NCI-H2029 (cell line): ENCODE results near the gene LCP1.

Experiments
- DNase-seq: peaks from one replicate; lab custom pipeline; 2025; lab: John Stamatoyannopoulos, UW

The LCP1 gene

GRCh38 chr13:46127358-46128023, 54.5 kb downstream of the LCP1 start:
- no peak for DNase-seq

DNA sequence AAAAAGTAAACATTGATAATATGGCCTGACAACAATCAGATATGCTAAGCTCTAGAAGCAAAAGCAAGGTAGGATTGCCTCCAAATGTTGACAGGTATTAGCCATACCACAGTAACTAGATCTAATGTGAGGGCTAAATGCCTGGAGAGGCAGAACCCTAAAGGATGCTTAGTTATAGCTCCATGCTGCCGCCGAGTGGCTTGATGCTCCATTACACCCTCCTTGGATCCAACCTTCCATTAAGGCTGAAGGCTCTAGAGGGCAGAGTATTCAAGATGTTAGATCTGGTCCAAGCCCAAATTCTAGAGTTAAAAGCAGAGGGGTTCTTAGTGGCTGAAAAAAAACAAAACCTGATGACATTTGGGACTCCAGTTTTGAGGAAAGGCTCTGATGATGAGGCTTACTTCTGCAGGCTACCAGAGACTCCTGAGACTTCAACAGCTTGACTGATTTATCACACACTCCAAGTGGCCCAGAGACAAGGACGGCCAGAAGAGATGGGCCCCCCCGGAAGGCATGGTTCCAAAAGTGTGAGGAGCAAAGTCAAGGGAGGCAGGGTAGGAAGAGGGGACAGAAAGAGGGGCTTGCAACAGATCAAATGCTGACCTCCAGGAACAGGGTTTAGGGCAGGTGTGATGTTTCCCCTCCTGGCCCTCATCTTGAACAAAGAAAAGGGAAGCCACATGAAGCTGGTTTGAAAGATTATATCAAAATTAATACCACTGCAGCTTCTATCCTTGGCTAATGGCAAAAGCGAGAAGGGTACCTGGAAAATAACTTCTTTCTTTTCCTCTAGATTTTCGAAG, 55.2 kb downstream of the LCP1 start:
- no peak for DNase-seq

GRCh38 chr13:46126056-46126455, 55.9 kb downstream of the LCP1 start:
- DNase-seq = no peak

DNA sequence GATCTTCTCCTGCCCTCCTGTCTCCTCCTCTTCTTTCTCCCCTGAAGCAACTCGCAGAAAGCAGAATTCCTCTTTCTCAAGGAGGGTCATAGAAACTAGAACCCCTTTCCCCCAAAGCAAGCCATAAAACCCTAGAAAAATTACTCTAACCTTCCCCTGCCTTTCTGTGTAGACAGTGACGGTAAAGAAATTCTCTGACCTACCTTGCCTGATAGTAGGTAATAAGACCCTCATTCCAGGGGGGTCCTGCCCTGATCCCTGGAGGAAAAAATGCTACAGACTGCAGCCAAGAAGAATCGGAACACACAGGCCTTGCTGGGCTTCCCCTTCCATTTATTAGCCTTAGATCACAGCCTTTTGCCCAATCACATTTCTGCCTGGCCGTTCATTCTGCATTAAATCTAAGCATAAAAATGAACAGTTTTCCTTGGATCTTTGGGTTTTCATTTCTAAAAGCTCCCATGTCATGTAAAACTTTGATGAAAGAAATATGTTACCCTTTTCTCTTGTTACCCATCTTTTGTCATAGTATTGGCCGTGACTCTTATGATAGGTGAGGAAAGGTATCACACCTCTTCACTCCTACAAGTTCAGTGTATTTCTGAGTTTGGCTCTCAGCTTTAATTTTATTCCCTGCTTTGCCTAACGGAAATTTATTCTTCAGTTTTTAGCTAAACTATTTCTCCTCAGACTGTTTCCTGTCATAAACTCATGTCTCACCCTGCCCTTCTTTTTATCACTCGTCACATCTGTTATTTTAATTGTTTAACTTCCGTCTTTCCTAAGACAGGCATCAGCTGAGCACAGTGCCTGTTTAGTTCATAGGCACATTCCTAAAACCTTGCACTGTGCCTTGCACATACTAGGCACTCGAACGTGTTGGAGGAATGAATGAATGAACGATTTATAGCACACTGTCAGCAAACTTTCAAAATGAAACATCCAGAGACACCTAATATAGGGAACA, 56.7 kb downstream of the LCP1 start:
- no peak for DNase-seq

DNA sequence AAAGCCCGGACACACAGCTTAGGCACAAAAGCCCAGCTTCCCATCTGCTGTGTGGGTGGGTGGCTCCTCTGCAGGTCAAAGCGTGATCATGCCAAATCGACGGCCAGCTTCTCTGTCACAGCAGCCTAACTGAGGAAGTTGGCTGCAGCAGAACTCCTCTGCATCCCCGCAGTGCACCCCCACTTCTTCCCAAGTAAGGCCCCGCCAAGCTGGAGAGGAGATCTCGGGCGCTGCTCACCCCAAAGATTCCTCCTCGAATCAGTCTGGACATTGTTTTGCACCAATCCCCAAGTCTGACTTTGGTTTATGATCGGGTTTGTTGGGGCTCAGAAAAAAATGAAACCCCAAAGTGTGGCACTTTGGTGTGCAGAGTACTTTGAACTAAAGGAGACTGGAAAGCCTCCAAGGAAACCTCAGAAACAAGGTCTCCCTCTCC, 57.4 kb downstream of the LCP1 start:
- no peak for DNase-seq

DNA sequence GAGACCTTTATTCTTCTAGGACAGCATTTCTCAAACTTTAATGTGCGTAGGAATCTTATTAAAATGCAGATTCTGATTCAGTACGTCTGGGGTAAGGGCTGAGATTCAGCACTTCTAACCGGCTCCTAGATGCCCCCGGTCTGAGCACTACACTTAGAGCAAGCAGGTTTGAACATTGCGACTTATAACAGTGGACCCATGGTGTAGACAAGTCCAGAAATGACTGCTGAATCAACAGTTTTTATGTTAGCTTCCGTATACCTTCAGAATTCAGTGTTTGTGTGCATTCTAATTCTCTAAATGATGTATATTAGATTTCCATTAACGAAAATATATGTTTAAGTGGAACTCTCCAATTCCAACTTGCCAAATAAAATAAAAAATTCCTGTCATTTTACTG, 59.7 kb downstream of the LCP1 start:
- no peak for DNase-seq

- no peak for DNase-seq
Observed at GRCh38 chr13:46121597-46122163, 60.3 kb downstream of the LCP1 start.

DNA sequence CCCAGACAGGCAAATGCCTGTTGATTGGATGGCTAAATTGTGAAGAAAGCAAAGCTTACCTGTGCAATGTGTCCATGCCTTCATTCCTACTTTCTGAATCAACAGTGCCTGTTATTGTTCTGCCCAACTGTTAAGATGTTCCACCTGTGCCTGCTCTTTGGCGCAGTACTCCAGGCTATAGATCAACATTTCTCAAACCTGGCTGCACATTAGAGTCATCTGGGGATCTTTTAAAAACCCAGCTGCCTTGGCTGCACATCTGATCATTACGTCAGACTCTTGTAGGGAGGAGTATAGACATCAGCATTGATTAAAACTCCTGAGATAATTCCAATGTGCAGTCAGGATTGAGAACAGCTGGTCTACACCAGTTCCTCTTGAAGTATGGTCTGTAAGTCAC, 60.9 kb downstream of the LCP1 start:
- DNase-seq = no peak

DNA sequence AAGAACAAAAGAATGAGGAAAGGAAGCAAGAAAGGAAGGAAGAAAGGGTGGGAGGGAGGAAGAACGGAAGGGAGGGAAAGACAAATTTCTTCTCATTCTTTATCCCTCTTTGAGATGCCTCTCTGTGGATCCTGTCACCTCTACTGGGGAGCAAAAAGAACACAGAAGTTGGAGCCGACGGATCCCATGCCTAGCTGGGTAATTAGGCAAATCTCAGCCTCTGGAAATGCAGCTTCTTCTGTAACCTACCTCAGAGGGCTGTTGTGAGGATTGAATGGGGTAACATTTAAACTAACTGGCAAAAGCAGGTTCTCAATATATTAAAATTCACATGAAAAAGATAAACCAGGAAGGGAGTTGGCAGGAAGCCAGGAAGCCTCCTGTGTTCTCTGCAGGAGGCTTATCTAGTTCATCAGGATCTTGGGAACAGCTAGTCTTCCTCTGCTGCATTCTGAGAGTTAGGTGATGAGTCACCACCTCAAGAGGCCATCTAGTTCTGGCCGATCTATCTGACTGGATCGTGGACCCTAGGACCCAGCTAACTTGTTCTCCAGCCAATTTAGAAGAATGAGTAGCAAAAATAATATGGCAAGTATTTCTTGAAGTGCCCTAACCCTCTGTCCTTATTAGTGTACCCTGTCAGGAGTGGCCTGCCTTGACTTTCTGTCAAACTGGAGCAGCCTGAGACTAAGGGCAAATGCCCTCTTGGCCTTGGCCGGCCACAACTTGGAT, 61.9 kb downstream of the LCP1 start:
- DNase-seq = no peak

- DNase-seq = no peak
Observed at GRCh38 chr13:46116653-46117502, 65.1 kb downstream of the LCP1 start.

DNA sequence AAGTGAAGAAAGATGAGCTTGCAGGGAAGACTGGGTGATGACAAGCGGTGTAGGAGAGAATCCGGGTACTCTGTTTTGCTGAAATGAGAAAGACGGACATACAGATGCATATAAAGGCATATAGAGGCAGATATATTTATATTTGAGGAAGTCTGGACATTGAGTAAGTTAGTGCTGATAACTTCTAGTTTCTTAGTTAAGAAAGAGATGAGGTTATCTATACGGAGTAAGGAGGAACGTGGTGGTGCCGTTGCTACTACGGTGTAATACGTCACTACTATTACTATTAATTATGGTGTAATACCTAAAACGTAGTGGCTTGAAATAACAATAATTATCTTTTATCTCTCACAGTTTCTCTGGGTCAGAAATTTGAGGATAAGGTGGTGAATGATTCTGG, 67.4 kb downstream of the LCP1 start:
- DNase-seq = no peak

DNA sequence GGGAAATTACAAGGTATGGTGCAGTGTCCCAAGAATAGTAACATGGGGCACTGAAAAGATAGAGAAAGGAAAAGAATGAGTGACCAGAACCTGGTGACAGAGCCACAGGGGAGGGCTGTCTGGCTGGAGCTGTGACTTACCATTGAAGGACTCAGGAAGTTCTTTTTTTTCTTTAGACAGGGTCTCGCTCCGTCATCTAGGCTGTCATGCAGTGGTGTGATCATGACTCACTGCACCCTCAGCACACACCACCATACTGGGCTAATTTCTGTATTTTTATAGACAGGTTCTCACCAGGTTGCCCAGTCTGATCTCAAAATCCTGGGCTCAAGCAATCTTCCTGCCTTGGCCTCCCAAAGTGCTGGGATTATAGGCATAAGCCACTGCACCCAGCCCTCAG, 68.4 kb downstream of the LCP1 start:
- no peak for DNase-seq

- no peak for DNase-seq
Observed at GRCh38 chr13:46111151-46111550, 70.8 kb downstream of the LCP1 start.

GRCh38 chr13:46109451-46109850, 72.5 kb downstream of the LCP1 start:
- no peak for DNase-seq

GRCh38 chr13:46106839-46107371, 75.1 kb downstream of the LCP1 start:
- DNase-seq = no peak

DNA sequence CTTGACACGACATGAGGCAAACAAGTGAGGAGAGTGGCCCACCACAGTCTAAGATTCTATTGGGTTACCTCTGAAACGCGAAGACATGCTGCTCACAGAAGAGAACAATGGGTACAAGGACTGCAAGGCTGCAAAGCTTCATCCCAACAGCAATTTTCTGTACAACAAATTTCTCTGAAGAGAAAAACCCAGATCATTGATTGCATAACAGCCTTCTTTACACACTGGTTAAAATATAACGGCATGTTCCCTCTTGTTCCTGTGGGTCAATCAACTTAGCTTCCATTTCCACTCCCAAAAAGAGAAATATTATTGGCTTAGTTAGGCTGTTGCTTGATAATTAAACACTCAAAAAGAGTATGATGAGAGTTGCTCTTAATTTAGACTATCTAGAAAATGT, 77.1 kb downstream of the LCP1 start, which contains the start of gene CPB2:
Gene CPB2 (minus strand): TSS at position 166 of the 400 bp plus-strand sequence. CDS start 24 bp downstream, at position 142.
- no peak for DNase-seq

DNA sequence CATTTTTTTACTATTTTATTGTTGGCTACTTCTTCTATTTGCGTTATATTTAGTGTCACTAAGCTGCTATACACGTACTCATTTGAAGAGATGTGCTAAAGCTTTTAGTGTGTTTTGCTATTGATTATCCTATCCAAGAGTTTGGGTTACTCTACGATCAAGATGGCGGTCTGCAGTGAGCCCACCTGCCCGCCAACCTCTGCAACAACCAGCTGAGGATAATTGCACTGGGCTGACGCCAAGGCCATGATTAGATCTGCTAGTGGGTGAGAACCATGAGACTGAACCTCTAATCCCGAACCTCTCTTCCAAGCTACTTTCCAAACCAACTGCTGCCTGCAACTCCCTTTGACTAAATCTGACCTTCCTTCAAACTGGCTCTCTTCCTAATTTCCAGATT, 78.9 kb downstream of the LCP1 start:
- DNase-seq = no peak

DNA sequence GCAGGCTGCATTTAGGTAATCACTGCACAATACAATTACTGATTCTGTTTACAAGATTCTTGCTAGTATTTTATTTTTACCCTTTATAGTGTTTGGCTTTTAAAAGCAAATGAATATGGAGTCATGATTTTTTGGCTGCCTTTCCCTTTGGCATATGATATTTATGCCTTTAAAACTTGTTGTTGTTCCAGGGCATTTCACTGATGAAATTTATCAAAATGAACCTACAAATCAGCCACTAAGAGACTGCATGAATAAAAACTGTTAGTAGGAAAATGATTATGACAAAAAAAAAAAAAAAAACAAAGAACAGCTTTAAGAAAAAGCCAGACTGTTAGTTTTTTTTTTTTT, 79.7 kb downstream of the LCP1 start:
- no peak for DNase-seq

- DNase-seq = no peak
Observed at GRCh38 chr13:46101484-46102254, 80.3 kb downstream of the LCP1 start.
